NCI-H1694 (cell line): ENCODE results near the gene TNRC6A.
"Not testable (repeated sequence)": the region's sequence is repeated elsewhere in the genome, so short reads cannot be mapped to it uniquely, and the experiment has no call there.

Source experiments
- DNase-seq: peaks from one replicate; lab custom pipeline; 2025; lab: John Stamatoyannopoulos, UW

TNRC6A gene

GRCh38 chr16:24728011-24728410 is 1.4 kb upstream of the TNRC6A start:
- DNase-seq, result no peak

DNA sequence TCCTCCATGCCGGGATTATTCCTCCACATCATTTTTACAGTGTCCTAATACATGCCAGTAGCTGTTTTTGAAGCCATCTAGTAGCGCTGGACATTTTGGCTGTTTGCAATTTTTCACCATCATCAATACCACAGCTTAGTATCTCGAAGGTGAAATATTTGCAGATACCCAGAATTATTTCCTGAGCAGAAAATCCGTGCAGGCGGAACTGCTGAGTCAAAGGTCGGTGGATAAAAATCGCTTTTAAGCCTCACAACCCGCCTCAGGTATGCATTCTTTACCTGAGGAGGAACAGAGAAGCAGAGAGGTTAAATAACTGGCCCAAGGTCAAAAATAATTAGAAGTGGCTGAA is 584 bp upstream of the TNRC6A start:
- DNase-seq, result no peak

GRCh38 chr16:24729951-24730815 is 732 bp downstream of the TNRC6A start:
- DNase-seq, result no peak

DNA sequence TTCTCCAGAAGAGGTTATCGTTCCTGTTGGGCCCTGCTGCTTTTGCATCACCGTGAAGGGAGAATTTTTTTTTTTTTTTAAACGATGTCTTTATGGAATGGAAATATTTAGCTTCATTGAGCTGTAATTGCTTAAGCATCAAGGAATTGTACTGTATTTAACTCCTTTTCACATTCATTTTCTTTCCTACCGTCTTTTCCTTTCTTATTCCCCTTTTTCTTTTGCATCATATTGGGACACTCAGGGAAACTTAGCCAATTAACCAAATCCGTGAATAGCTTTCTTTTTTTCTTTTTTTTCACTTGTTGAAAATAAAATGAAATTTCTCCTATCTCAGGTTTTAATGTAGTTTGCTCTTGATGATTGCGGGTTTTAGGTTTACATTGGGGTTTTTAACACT is 1.5 kb downstream of the TNRC6A start:
- DNase-seq, result no peak

GRCh38 chr16:24731722-24732419 is 2.4 kb downstream of the TNRC6A start:
- DNase-seq, result no peak

DNA sequence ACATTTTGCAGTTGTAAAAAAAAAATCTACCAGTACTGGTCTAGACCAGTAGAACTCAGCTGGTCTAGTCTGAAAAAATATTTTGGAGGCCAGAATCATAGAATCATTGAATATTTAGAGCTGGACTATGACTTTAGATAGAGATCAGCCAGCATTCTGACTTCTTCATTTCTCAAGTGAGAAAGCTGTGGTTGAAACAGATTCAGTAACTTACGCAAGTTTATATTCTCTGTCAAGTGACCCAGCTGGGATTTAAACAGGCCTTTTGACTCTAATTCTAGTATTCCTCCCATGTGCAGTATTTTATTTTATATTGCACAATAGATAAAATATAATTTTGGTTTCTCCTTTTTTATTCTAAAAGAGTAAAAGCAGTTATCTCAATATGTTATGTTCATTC is 4.9 kb downstream of the TNRC6A start:
- no peak for DNase-seq

DNA sequence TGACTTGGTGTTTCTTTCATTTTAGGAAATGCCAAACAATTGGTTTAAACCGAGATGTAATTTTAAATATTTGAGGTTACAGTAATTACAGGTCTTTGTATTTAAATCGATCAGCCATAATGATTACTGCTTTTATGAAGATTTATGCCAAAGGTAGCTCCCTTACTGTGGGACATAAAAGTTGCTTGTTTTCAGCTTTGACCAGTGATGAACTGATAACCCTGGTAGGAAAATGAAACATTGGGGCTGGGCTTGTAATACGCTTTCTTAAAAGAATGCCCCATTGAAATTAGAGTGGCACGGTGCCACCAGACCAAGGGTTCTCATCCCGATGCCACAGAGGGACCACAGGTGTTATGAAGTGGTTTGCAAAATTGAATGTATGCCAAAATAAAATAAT is 7.3 kb downstream of the TNRC6A start:
- no peak for DNase-seq

DNA sequence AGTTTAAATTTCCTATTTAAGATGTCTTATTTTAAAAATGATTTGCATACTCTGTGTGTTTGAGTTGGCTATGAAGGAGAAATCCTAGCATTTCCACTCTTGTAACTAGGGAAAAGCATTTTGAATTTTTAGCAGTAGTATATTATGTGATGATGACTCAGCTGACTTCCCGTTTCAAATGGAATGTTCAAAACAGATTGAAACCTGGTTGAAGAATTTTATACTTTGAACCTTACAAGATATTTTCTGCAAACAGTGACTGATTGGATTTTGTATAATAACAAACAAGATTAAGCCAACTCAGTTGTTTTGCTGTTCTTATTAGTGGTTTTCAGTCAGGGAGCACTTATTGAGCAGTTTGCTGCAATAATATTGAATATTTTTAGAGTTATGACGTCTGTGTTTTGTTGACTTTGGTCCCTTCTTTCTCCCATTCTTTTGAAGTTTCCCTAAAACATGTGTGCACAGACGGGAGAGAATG is 8.0 kb downstream of the TNRC6A start:
- DNase-seq, result no peak

DNA sequence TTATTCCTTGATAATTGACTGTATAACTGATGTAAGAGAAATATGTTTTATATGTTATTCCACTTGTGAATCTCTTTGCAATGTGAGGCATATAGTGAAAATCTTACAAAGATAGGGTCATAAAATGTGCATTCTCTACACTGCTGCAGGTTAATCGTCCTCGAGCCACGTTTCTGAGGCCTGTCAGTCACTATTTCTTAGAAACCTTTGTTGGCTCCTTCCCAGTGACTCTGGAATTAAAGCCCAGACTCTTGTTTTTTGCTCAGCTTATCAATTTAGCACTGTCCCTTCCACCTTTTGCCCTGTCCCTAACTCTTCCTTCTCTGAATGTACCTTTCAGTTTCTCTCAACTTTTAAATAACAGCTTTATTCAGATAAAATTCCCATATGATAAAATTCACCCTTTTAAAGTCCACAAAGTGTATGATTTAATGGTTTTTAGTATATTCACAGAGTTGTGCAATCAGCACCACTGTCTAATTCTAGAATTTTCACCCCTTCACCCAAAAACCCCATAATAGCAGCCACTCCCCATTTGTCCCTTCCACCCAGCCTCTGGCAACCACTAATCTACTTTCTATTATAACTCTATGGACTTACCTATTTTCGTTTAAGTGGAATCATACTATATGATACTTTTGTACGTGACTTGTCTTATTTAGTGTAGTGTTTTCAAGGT is 8.6 kb downstream of the TNRC6A start:
- DNase-seq, result no peak

- DNase-seq, result no peak
Measured at GRCh38 chr16:24738895-24739294, 9.4 kb downstream of the TNRC6A start.

DNA sequence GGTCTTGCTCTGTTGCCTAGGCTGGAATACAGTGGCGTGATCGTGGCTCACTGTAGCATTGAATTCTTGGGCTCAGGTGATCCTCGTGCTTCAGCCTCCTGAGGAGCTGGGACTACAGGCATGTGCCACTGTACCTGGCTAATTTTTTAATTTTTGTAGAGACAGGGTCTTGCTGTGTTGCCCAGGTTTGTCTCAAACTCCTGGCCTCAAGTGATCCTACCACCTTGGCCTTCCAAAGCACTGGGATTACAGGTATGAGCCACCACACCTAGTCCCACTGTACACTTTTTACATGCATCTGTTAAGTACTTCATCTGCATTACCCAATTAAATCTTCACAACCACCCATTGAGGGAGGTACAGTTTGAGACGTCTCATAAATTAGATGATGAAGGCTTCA is 12.4 kb downstream of the TNRC6A start:
- DNase-seq, result no peak

- DNase-seq, result not testable (repeated sequence)
Measured at GRCh38 chr16:24742610-24743009, 13.2 kb downstream of the TNRC6A start.

DNA sequence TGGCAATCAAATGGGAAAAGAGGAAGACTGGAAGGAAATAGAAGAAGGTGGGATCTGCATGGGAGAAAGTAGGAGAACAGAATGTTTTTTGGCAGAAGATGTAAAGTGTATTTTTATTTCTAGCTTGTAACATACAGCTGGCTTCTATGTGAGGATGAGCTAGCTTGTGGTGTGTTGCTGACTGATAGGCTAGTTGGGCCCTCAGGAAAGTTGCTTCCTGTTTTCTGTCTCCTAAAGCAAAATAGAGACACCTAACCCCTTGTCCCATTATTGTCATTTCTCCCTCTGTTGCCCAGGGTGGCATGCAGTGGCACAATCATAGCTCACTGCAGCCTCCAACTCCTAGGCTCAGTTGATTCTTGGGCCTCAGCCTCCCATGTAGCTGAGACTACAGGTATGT is 15.9 kb downstream of the TNRC6A start:
- DNase-seq, result no peak

- no peak for DNase-seq
Measured at GRCh38 chr16:24745791-24746190, 16.3 kb downstream of the TNRC6A start.

DNA sequence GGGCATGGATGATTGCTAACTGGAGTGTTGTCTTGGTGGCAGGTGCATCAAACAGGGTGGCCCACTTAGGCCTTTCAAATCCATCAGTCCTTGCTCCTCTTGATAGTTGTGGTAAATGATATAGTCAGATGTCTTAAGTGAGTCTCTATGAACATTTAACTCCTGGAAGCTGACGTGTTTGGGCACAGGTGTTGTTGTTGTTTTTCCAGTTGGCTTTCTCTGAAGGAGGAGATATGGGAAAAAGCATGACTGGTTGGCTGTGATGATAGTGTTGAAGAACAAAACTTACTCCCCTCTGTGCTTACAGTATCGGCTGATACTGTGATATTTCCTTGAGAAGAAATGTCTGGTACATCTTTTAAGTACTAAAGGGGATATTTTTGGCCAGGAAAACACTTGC is 18.0 kb downstream of the TNRC6A start:
- DNase-seq, result no peak

DNA sequence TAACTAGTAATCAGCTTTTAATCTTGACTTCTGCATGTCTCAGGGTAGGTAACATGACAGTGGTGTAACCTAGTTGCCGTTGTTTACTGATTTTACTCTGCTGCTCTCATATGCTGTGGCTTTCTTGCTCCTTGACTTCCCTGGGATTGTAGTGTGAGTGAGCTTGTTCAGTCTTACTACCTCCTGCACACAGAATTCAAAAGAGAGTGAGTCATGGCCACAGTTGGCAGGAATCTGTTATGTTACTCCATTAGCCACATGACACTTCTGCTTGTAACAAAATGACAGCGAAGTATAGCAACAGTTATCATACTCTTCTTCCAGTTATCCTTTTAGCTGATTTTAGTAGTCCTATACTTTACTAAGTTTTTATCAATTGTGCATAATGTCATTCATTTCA is 18.8 kb downstream of the TNRC6A start:
- DNase-seq, result no peak

DNA sequence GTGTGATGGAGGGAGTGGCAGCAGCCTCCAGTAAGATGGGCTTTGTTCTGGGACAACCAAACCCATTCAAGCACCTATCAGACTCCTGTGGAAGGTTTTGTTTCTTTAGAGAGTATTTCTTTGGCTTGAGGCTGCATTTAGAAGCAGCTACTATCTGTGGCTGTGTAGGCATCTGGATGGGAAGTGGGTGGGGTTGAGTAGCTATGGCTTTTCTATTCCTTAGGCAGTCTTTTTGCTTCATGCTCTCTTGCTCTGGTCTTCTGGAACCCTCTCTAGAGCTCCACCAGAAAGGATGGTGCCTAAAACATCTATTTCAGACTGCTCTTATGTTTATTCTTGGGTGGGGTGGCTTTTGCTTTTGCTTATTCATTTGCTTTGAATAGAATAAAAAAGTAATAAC is 19.9 kb downstream of the TNRC6A start:
- DNase-seq, result no peak

GRCh38 chr16:24749872-24750271 is 20.4 kb downstream of the TNRC6A start:
- not testable (repeated sequence) for DNase-seq

GRCh38 chr16:24753000-24753399 is 23.5 kb downstream of the TNRC6A start:
- no peak for DNase-seq

DNA sequence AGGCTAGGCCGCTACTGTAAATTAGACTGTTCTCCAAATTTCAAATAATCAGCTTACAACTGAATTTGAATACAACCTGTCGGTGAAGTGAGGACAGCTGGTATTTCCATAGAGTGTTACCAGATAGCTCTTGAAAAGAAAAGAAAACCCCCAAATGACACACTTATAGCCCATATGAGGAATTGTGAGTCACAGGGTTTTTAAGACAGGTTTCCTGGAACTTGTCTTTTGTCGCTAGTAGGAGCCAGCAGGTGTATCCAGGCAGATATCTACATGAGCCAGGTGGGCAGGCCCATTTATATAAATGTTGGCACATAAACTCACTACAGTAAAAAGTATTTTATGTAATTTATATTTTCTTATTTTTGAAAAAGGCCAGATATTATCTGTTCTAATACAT is 24.0 kb downstream of the TNRC6A start:
- no peak for DNase-seq

GRCh38 chr16:24754543-24754942 is 25.1 kb downstream of the TNRC6A start:
- no peak for DNase-seq

- no peak for DNase-seq
Measured at GRCh38 chr16:24755201-24755874, 25.9 kb downstream of the TNRC6A start.
